GM13977 (cell line): ENCODE results near the gene CAMK2N1.

Experiments used
- DNase-seq: peaks from one replicate; pipeline ENCODE4 v3.0.0; 2012; ENCODE audit warnings: low spot score
- CTCF ChIP-seq: IDR thresholded peaks from 2 replicates; pipeline ENCODE4 v1.5.1; 2012; ENCODE audit warnings: mild to moderate bottlenecking, control low read depth; ENCODE audit not compliant: insufficient read depth; ENCODE audit errors: extremely low read depth, missing control alignments
- in situ Hi-C: fragments of 300-500 bp; cut with MboI; formaldehyde crosslinking; loops from one replicate; pipeline ENCODE4 v1.12.0; 2022; ENCODE audit warnings: low sequenced_read_pairs, low pct_unique_long_range_greater_than_20kb, mixed read lengths, inconsistent platforms; ENCODE audit not compliant: unreplicated experiment

Gene CAMK2N1

DNA sequence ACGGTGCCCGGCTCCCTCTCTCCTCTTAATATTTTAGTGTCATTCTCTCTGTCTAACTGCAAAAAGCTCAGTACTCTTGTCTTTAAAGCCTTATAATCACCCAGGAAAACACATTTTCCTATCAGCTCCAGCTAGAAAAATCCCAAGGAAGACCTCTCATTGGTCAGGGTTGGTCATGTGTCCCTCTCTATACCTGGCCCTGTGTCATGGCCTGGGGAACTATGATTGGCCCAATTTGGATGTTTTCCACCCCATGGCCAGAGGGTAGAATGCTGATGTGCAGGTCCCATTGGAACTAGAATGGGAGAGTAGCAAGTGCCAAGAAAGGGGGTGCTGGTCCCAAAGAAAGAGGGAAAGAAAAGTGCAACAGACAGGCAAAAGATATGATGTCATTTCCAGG is 27.3 kb downstream of the CAMK2N1 start:
- in situ Hi-C loops, result no loop called here
- TF ChIP-seq CTCF, result no peak
- no peak for DNase-seq

DNA sequence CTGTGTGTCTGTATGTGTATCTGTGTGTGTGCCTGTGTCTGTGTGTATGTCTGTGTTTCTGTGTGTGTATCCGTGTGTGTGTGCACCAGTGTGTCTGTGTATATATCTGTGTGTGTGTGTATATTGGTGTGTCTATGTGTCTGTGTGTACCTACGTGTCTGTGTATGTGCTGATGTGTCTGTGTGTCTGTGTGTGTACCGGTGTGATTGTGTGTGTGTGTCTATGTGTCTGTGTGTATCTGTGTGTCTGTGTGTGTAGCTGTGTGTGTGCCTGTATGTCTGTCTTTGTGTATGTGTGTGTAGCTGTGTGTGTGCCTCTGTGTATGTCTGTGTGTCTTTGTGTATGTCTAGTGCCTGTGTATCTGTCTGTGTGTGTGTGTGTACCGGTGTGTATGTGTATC is 32.0 kb downstream of the CAMK2N1 start:
- TF ChIP-seq CTCF, result no peak
- no peak for DNase-seq
- in situ Hi-C loops, result no loop called here

GRCh38 chr1:20449735-20450311 is 36.2 kb downstream of the CAMK2N1 start:
- in situ Hi-C loops, result no loop called here
- DNase-seq, result no peak
- no peak for TF ChIP-seq CTCF

- TF ChIP-seq CTCF, result no peak
- DNase-seq, result no peak
- in situ Hi-C loops, result no loop called here
Measured at GRCh38 chr1:20448671-20449071, 37.3 kb downstream of the CAMK2N1 start.

DNA sequence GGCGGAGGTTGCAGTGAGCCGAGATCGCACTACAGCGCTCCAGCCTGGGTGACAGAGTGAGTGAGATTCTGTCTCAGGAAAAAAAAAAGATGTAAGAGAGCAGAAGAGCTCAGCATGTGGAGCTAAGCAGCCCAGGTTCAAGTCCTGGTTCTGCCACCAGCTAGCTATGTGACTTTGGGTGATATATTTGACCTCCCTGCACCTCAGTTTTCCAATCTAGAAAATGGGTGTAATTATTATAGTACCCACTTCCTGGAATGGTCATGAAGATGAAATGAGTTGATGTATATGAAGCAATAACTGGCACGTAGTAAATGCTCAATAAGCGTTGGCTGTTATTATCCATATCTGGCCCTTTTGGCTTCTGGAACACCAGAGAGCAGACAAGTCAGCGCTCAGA is 38.2 kb downstream of the CAMK2N1 start:
- no peak for DNase-seq
- in situ Hi-C loops, result no loop called here
- no peak for TF ChIP-seq CTCF

DNA sequence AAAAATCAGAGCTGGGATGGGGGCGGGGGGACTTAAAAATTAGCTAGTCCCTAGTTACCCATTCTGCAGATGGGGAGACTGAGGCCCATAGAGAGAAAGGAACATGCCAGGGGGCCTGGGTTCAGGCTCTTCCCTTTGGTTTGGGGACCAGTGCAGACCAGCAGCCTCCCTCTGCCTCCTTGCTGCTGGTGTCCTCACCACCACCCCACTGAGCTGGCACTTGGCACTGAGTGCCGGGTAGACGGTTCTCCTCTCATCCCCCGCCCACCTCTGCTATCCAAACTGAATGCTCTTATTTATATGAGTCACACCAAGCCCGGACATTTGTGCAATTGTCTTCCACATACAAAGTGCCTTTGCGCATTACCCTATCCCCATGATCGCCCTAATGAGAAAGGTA is 39.2 kb downstream of the CAMK2N1 start:
- in situ Hi-C loops, result no loop called here
- DNase-seq, result no peak
- no peak for TF ChIP-seq CTCF

DNA sequence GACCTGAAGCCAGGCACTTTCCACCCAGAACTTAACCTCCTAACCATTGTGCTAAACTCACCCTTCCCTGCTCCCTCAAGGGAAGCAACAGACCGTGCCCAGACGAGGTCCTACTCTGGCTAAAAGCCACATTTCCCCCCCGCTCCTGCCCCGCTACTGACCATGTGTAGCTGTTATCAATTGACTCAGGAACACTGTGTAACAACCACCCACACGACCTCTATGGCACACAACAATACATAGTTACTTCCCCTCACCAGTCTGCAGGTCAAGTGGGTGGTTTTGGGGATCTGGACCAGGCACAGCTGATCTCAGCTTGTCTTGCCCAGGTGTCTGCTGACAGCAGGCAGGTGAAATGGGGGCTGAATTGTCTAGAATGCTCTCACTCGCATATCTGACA is 40.1 kb downstream of the CAMK2N1 start:
- no peak for TF ChIP-seq CTCF
- DNase-seq, result no peak
- in situ Hi-C loops, result no loop called here
